ENCODE results near the gene MAP4K4.

MAP4K4 gene

GRCh38 chr2:101698844-101699754, 1.6 kb downstream of the MAP4K4 start:
- no peak for TF ChIP-seq CTCF (IDR thresholded peaks at IDR 0.05; ENCODE audit: insufficient read depth, low read depth, low read length, missing control alignments)
- DNase-seq (ENCODE audit: low read depth), result peak; percentile 59
- peak overlapping the region; percentile 86 for H3K4me3 ChIP-seq (ENCODE audit: low read length)

- peak; percentile 25 for DNase-seq (ENCODE audit: low read depth)
- TF ChIP-seq CTCF (IDR thresholded peaks at IDR 0.05; ENCODE audit: insufficient read depth, low read depth, low read length, missing control alignments), result no peak
- peak overlapping the region; percentile 86 for H3K4me3 ChIP-seq (ENCODE audit: low read length)
Observed at GRCh38 chr2:101699755-101700461, 2.4 kb downstream of the MAP4K4 start.

GRCh38 chr2:101704046-101704466, 6.5 kb downstream of the MAP4K4 start:
- no peak overlapping the region for H3K4me3 ChIP-seq (ENCODE audit: low read length)
- no peak for TF ChIP-seq CTCF (IDR thresholded peaks at IDR 0.05; ENCODE audit: insufficient read depth, low read depth, low read length, missing control alignments)
- peak; percentile 86 for DNase-seq (ENCODE audit: low read depth)

- DNase-seq (ENCODE audit: low read depth), result peak; percentile 52
- no peak overlapping the region for H3K4me3 ChIP-seq (ENCODE audit: low read length)
- no peak for TF ChIP-seq CTCF (IDR thresholded peaks at IDR 0.05; ENCODE audit: insufficient read depth, low read depth, low read length, missing control alignments)
Observed at GRCh38 chr2:101704816-101705578, 7.5 kb downstream of the MAP4K4 start.

GRCh38 chr2:101706121-101706818, 8.8 kb downstream of the MAP4K4 start:
- TF ChIP-seq CTCF (IDR thresholded peaks at IDR 0.05; ENCODE audit: insufficient read depth, low read depth, low read length, missing control alignments), result no peak
- DNase-seq (ENCODE audit: low read depth), result no peak
- no peak overlapping the region for H3K4me3 ChIP-seq (ENCODE audit: low read length)

- no peak overlapping the region for H3K4me3 ChIP-seq (ENCODE audit: low read length)
- no peak for TF ChIP-seq CTCF (IDR thresholded peaks at IDR 0.05; ENCODE audit: insufficient read depth, low read depth, low read length, missing control alignments)
- DNase-seq (ENCODE audit: low read depth), result no peak
Observed at GRCh38 chr2:101706819-101707177, 9.3 kb downstream of the MAP4K4 start.
